Caco-2 (cell line): ENCODE measurements around the gene INPP4B. TPM values are rescaled to one million over a fixed set of nuclear protein-coding genes. Genes with fewer than 3 reads are reported as not detected.
"Not testable (repeated sequence)": the region's sequence is repeated elsewhere in the genome, so short reads cannot be mapped to it uniquely, and the experiment has no call there.

Experiments used
- BruUV-seq: library from RNA; stranded (reverse); fragments of 400-500 nt; replicated peaks from 2 replicates; lab custom pipeline; 2021; lab: Mats Ljungman, UMichigan
- CTCF ChIA-PET: fragments of 300-600 bp; sonication (Branson Sonifier 250); formaldehyde crosslinking; loops from one replicate; lab custom pipeline; 2022; ENCODE audit warnings: antibody characterized with exemption; lab: Charles Lee
- POLR2A ChIA-PET: fragments of 300-600 bp; sonication (Branson Sonifier 250); formaldehyde crosslinking; loops from one replicate; lab custom pipeline; 2022; ENCODE audit warnings: antibody characterized with exemption; lab: Charles Lee
- DNase-seq, 2 experiments: peaks; one replicate each; pipeline versions ENCODE4 v3.0.0 to v3.0.0-alpha.2; 2020 to 2022
- H3K27me3 ChIP-seq: replicated peaks from 2 replicates; pipeline ENCODE4 v1.6.0; 2011; ENCODE audit warnings: low read length; ENCODE audit not compliant: control insufficient read depth, insufficient read depth
- H3K36me3 ChIP-seq: 2 replicates; pipeline ENCODE4 v1.5.1; 2011; ENCODE audit warnings: low read length; ENCODE audit not compliant: control insufficient read depth, insufficient read depth
- H3K4me1 ChIP-seq: fragments of 250-450 bp; sonication (Bioruptor Pico); 2 replicates; pipeline ENCODE4 v1.5.1; 2020; ENCODE audit warnings: mild to moderate bottlenecking
- H3K4me3 ChIP-seq: 2 replicates; pipeline ENCODE4 v1.5.1; 2011; ENCODE audit warnings: low read depth, mild to moderate bottlenecking, control low read depth, low read length
- H3K9me3 ChIP-seq: fragments of 250-450 bp; sonication (Bioruptor Pico); 2 replicates; pipeline ENCODE4 v1.5.1; 2020; ENCODE audit warnings: mild to moderate bottlenecking, moderate library complexity
- H3K27ac Mint-ChIP-seq: one replicate; pipeline ENCODE4 v1.8.0; 2022; ENCODE audit warnings: mixed read lengths; ENCODE audit not compliant: unreplicated experiment
- H3K27me3 Mint-ChIP-seq: one replicate; pipeline ENCODE4 v1.8.0; 2022; ENCODE audit warnings: mixed read lengths; ENCODE audit not compliant: insufficient read depth, unreplicated experiment
- H3K36me3 Mint-ChIP-seq: one replicate; pipeline ENCODE4 v1.8.0; 2022; ENCODE audit warnings: mild to moderate bottlenecking, mixed read lengths; ENCODE audit not compliant: insufficient read depth, unreplicated experiment
- H3K4me1 Mint-ChIP-seq: one replicate; pipeline ENCODE4 v1.8.0; 2022; ENCODE audit warnings: low read depth, mixed read lengths; ENCODE audit not compliant: unreplicated experiment
- H3K4me3 Mint-ChIP-seq: one replicate; pipeline ENCODE4 v1.8.0; 2022; ENCODE audit warnings: mild to moderate bottlenecking, moderate library complexity, mixed read lengths; ENCODE audit not compliant: unreplicated experiment
- H3K9me3 Mint-ChIP-seq: one replicate; pipeline ENCODE4 v1.8.0; 2022; ENCODE audit warnings: mixed read lengths; ENCODE audit not compliant: unreplicated experiment
- CTCF ChIP-seq, 2 experiments: fragments of 200-600 bp in 1 of 2; IDR thresholded peaks; 1 replicate in 1 of 2; 2 replicates in 1 of 2; pipeline versions ENCODE4 v1.5.1 to v1.8.0; 2011 to 2022; ENCODE audit warnings: antibody characterized with exemption in 1 of 2, control low read depth in 1 of 2, inconsistent platforms in 1 of 2, low read depth in 1 of 2, low read length in 1 of 2, mild to moderate bottlenecking in 1 of 2, moderate library complexity in 1 of 2; ENCODE audit not compliant: insufficient read depth in 1 of 2, severe bottlenecking in 1 of 2, unreplicated experiment in 1 of 2
- intact Hi-C: fragments of 100-400 bp; cut with micrococcal nuclease; formaldehyde crosslinking; loops from one replicate; pipeline ENCODE4 v1.10.0; 2022; ENCODE audit not compliant: unreplicated experiment
- total RNA-seq: library from RNA; stranded (reverse); gene quantifications from 2 replicates; pipeline ENCODE4 v1.2.3, GENCODE V29; 2022

The INPP4B gene
- total RNA-seq, 1 experiment from 2014 or later: 10.3 TPM

GRCh38 chr4:142656178-142656577 is 189.9 kb downstream of the INPP4B start:
- no TSS peak for BruUV-seq
- ChIA-PET POLR2A (no interaction called here), CTCF (no interaction called here)
- Mint-ChIP-seq H3K4me1 (no peaks in the 10 kb centered on the region), H3K27ac (no peak overlapping the region), H3K27me3 (no peaks in the 10 kb centered on the region), H3K9me3 (peaks cover 33% of the 10 kb centered on the region), H3K36me3 (no peaks in the 10 kb centered on the region), H3K4me3 (no peak overlapping the region)
- Histone ChIP-seq H3K4me3 (no peak overlapping the region), H3K4me1 (no peaks in the 10 kb centered on the region), H3K36me3 (no peaks in the 10 kb centered on the region), H3K9me3 (peaks cover 28% of the 10 kb centered on the region), H3K27me3 (no peaks in the 10 kb centered on the region)
- intact Hi-C loops: no loop called here
- TF ChIP-seq CTCF (IDR thresholded peaks at IDR 0.05; ENCODE audit: insufficient read depth in 1 of 2, low read depth in 1 of 2, low read length in 1 of 2, severe bottlenecking in 1 of 2, unreplicated experiment in 1 of 2): no peak
- DNase-seq: peak in 1 of 2 experiments; percentile 43

DNA sequence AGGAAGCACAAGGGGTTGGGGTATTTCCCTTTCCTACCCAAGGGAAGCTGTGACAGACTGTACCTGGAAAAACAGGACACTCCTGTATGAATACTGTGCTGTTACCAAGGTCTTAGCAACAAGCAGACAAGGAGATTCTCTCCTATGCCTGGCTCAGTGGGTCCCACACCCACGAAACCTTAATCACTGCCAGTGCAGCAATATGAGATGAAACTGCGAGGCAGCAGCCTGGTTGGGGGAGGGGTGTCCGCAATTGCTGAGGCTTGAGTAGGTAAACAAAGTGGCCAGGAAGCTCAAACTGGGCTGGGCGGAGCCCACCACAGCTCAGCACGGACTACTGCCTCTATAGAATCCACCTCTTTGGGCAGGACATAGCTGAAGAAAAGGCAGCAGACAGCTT is 197.7 kb downstream of the INPP4B start:
- H3K9me3 Mint-ChIP-seq: peaks cover 27% of the 10 kb centered on the region
- no peaks in the 10 kb centered on the region for H3K36me3 Mint-ChIP-seq
- CTCF ChIA-PET: no interaction called here

DNA sequence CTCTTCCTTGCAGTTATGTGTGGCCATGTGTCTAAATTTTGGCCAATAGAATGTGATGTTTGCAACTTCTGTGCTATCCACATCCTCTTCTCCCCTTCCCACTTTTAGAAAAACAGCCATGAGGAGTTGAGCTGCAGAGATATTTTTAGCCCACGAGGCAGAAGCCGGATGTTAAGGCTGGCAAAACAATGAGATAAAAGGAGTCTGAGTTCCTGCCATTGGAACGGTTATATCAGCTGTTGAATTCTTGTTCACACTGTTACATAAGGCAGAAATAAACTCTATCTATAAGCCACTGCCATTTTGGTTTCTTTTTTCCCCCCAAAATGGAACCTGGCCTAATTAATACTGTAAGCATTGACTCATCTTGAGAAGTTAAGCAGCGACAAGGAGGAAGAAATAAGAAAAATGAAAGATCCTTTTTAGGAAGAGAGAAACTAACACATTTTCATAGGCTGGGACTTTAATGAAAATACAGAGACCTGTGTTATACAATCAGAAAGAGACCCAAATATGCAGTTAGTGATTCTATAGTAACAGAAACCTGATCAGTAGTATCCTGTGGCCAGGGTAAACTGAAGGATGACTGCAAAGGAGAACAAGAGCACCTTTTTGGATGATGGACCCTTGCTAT is 200.5 kb downstream of the INPP4B start:
- Mint-ChIP-seq H3K36me3 (no peaks in the 10 kb centered on the region), H3K9me3 (peaks cover 17% of the 10 kb centered on the region), H3K27ac (no peak overlapping the region), H3K4me1 (no peaks in the 10 kb centered on the region), H3K27me3 (no peaks in the 10 kb centered on the region), H3K4me3 (no peak overlapping the region)
- BruUV-seq: no TSS peak
- no peak for DNase-seq
- no peak overlapping the region for H3K4me3 ChIP-seq
- H3K9me3 ChIP-seq: no peaks in the 10 kb centered on the region
- H3K27me3 ChIP-seq: no peaks in the 10 kb centered on the region
- no peaks in the 10 kb centered on the region for H3K36me3 ChIP-seq
- TF ChIP-seq CTCF (IDR thresholded peaks at IDR 0.05; ENCODE audit: insufficient read depth in 1 of 2, low read depth in 1 of 2, low read length in 1 of 2, severe bottlenecking in 1 of 2, unreplicated experiment in 1 of 2): no peak
- CTCF ChIA-PET: no interaction called here
- H3K4me1 ChIP-seq: no peaks in the 10 kb centered on the region
- POLR2A ChIA-PET: no interaction called here
- intact Hi-C loops: no loop called here

More for the DNA sequence above, 197.7 kb downstream of the INPP4B start:
- POLR2A ChIA-PET: no interaction called here
- no peak for TF ChIP-seq CTCF (IDR thresholded peaks at IDR 0.05; ENCODE audit: insufficient read depth in 1 of 2, low read depth in 1 of 2, low read length in 1 of 2, severe bottlenecking in 1 of 2, unreplicated experiment in 1 of 2)
- Histone ChIP-seq H3K9me3 (no peaks in the 10 kb centered on the region), H3K36me3 (no peaks in the 10 kb centered on the region), H3K4me1 (no peaks in the 10 kb centered on the region), H3K4me3 (no peak overlapping the region), H3K27me3 (no peaks in the 10 kb centered on the region)
- intact Hi-C loops: no loop called here
- no peak overlapping the region for H3K27ac Mint-ChIP-seq
- no peaks in the 10 kb centered on the region for H3K27me3 Mint-ChIP-seq
- H3K4me3 Mint-ChIP-seq: no peak overlapping the region
- no TSS peak for BruUV-seq
- no peaks in the 10 kb centered on the region for H3K4me1 Mint-ChIP-seq
- DNase-seq: no peak

GRCh38 chr4:142644628-142645027 is 201.5 kb downstream of the INPP4B start:
- BruUV-seq, H3K27me3 ChIP-seq, H3K27me3 Mint-ChIP-seq, H3K4me3 Mint-ChIP-seq, POLR2A ChIA-PET, intact Hi-C loops, H3K36me3 Mint-ChIP-seq, DNase-seq, H3K4me3 ChIP-seq, H3K4me1 ChIP-seq, H3K9me3 ChIP-seq, H3K9me3 Mint-ChIP-seq, H3K4me1 Mint-ChIP-seq, H3K36me3 ChIP-seq, H3K27ac Mint-ChIP-seq: not testable (repeated sequence)
- CTCF ChIA-PET: interaction anchor here (1.1 kb wide), 1 partner anchor 103 kb away, joined by 3 read pairs; no protein-coding TSS in a partner anchor
